Smooth muscle cell (in vitro differentiated cells): ENCODE data around the gene PTPRG. TPM values are rescaled to one million over a fixed set of nuclear protein-coding genes. Genes with fewer than 3 reads are reported as not detected.

Experiments used
- DNase-seq: peaks from one replicate; lab custom pipeline; 2025; ENCODE audit not compliant: unreplicated experiment; lab: John Stamatoyannopoulos, UW
- H2AFZ ChIP-seq: fragments of 200-600 bp; sonication (generic); 2 replicates; pipeline ENCODE4 v1.6.0; 2016; ENCODE audit warnings: antibody characterized with exemption, low read depth, mild to moderate bottlenecking
- H3F3A ChIP-seq: fragments of 200-600 bp; sonication (generic); 2 replicates; pipeline ENCODE4 v1.6.0; 2017; ENCODE audit warnings: antibody characterized with exemption, low read depth
- H3K27ac ChIP-seq: fragments of 200-600 bp; sonication (generic); 2 replicates; pipeline ENCODE4 v1.5.1; 2016; ENCODE audit warnings: low read depth, mild to moderate bottlenecking
- H3K27me3 ChIP-seq: fragments of 200-600 bp; sonication (generic); 2 replicates; pipeline ENCODE4 v1.6.1; 2016; ENCODE audit warnings: low read depth, mild to moderate bottlenecking
- H3K36me3 ChIP-seq: fragments of 200-600 bp; sonication (generic); 2 replicates; pipeline ENCODE4 v1.5.1; 2016; ENCODE audit warnings: low read depth
- H3K4me1 ChIP-seq: fragments of 200-600 bp; sonication (generic); 2 replicates; pipeline ENCODE4 v1.5.1; 2016; ENCODE audit warnings: low read depth
- H3K4me2 ChIP-seq: fragments of 200-600 bp; sonication (generic); 2 replicates; pipeline ENCODE4 v1.6.0; 2016; ENCODE audit warnings: mild to moderate bottlenecking
- H3K4me3 ChIP-seq: fragments of 200-600 bp; sonication (generic); 2 replicates; pipeline ENCODE4 v1.5.1; 2016; ENCODE audit warnings: mild to moderate bottlenecking
- H3K79me2 ChIP-seq: fragments of 200-600 bp; sonication (generic); 2 replicates; pipeline ENCODE4 v1.6.0; 2016; ENCODE audit warnings: low read depth, mild to moderate bottlenecking
- H3K9ac ChIP-seq: fragments of 200-600 bp; sonication (generic); 2 replicates; pipeline ENCODE4 v1.6.0; 2016; ENCODE audit warnings: low read depth
- H3K9me3 ChIP-seq: fragments of 200-600 bp; sonication (generic); replicated peaks from 2 replicates; pipeline ENCODE4 v1.5.1; 2016; ENCODE audit warnings: low read depth
- H4K20me1 ChIP-seq: fragments of 200-600 bp; sonication (generic); 2 replicates; pipeline ENCODE4 v1.6.0; 2016; ENCODE audit warnings: low read depth
- WGBS: methylation state at CpG from one replicate; pipeline ENCODE4 v1.1.7; 2016; ENCODE audit warnings: low lambda C conversion rate; 5-methylcytosine and 5-hydroxymethylcytosine counted together
- polyA plus RNA-seq: library from polyadenylated mRNA; unstranded; fragments of >200 nt; fragmentation: Nextera tagmentation; extraction: Ambion mirVana; gene quantifications from 2 replicates; pipeline ENCODE4 v1.2.1, GENCODE V29; 2016
- total RNA-seq: library from RNA; depleted of rRNA; stranded (reverse); fragments of >200 nt; gene quantifications from 2 replicates; pipeline ENCODE4 v1.2.3, GENCODE V29; 2014
- TF ChIP-seq, protein P1 (sequence below): fragments of 200-600 bp; sonication (generic); IDR thresholded peaks from 2 replicates; pipeline ENCODE4 v1.5.1; 2017; ENCODE audit warnings: borderline replicate concordance, mild to moderate bottlenecking, antibody characterized with exemption; ENCODE audit not compliant: insufficient read depth, poor library complexity, severe bottlenecking

PTPRG gene
- total and polyA plus RNA-seq, 2 experiments from 2014 or later = 21.2 to 87.3 TPM

DNA sequence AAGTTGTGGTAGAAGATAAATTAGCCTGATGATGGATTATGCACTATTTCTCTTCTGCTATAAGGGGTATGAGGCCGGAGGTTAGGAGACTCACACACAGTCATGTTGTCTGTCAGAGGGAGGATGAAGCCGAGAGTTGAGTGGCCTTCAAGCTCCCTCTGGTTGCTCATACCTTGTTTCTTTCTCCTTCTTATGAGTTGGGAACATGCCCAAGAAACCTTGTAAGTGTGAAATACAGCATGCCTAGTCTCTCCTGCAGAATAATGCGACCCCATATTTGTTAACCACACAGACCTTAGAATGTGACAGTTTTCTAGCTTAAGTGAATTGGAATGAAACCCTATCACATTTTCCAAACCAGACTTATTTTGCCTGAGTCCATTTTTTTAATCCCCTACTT lies 366.7 kb downstream of the PTPRG start:
- Histone ChIP-seq H3K9me3 (no peaks in the 10 kb centered on the region), H3K27me3 (no peaks in the 10 kb centered on the region), H2AFZ (no peak overlapping the region), H4K20me1 (peaks cover 46% of the 10 kb centered on the region), H3F3A (peaks cover 17% of the 10 kb centered on the region), H3K36me3 (no peaks in the 10 kb centered on the region), H3K79me2 (peaks cover 34% of the 10 kb centered on the region), H3K4me3 (no peak overlapping the region), H3K27ac (peak overlapping the region; percentile 98), H3K4me2 (peak overlapping the region; percentile 66), H3K9ac (peak overlapping the region; percentile 70), H3K4me1 (peaks cover 13% of the 10 kb centered on the region)
- TF ChIP-seq, protein P1, sequence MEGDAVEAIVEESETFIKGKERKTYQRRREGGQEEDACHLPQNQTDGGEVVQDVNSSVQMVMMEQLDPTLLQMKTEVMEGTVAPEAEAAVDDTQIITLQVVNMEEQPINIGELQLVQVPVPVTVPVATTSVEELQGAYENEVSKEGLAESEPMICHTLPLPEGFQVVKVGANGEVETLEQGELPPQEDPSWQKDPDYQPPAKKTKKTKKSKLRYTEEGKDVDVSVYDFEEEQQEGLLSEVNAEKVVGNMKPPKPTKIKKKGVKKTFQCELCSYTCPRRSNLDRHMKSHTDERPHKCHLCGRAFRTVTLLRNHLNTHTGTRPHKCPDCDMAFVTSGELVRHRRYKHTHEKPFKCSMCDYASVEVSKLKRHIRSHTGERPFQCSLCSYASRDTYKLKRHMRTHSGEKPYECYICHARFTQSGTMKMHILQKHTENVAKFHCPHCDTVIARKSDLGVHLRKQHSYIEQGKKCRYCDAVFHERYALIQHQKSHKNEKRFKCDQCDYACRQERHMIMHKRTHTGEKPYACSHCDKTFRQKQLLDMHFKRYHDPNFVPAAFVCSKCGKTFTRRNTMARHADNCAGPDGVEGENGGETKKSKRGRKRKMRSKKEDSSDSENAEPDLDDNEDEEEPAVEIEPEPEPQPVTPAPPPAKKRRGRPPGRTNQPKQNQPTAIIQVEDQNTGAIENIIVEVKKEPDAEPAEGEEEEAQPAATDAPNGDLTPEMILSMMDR = no peak
- 41% methylated on average over 3 of the region's 3 CpGs for whole genome bisulfite sequencing
- no peak for DNase-seq

DNA sequence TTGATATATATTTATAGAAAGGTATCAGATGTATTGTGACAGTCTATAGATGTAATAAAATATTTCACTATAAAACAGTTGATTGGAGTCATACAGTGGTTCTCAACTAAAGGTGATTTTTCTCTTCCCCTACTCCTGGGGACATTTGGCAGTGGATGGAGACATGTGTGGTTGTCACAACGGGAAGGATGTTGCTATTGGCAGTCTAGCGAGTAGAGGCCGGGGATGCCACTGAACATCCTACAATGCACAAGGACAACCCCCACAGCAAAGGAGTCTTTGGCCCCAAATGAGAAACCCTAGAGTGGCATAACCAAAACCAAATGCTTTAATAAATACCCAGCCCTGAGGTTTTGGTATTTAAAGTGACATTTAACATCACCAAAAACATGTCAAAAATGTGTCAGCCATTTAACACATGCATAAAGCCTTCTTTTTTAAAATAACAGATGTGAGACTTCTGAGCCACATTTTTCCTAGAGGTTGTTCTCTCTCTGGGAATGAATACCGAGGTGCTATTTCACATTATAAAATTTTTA lies 367.5 kb downstream of the PTPRG start:
- DNase-seq = no peak
- H3F3A ChIP-seq = peaks cover 17% of the 10 kb centered on the region
- 93% methylated on average over 4 of the region's 4 CpGs for WGBS

GRCh38 chr3:61929617-61930016 lies 368.2 kb downstream of the PTPRG start:
- TF ChIP-seq, protein P1 = no peak
- H3K27ac ChIP-seq = no peak overlapping the region
- DNase-seq = no peak
- peaks cover 28% of the 10 kb centered on the region for H3K79me2 ChIP-seq
- peaks cover 17% of the 10 kb centered on the region for H3F3A ChIP-seq
- peaks cover 13% of the 10 kb centered on the region for H3K4me1 ChIP-seq
- H3K9ac ChIP-seq = no peak overlapping the region
- 91% methylated on average over 8 of the region's 8 CpGs for WGBS
- no peaks in the 10 kb centered on the region for H3K36me3 ChIP-seq
- no peaks in the 10 kb centered on the region for H3K9me3 ChIP-seq
- no peak overlapping the region for H3K4me3 ChIP-seq
- H3K4me2 ChIP-seq = no peak overlapping the region
- H2AFZ ChIP-seq = no peak overlapping the region
- H3K27me3 ChIP-seq = no peaks in the 10 kb centered on the region
- H4K20me1 ChIP-seq = peaks cover 48% of the 10 kb centered on the region

More for the DNA sequence above, 367.5 kb downstream of the PTPRG start:
- no peaks in the 10 kb centered on the region for H3K9me3 ChIP-seq
- TF ChIP-seq, protein P1 = no peak
- H3K9ac ChIP-seq = no peak overlapping the region
- H2AFZ ChIP-seq = no peak overlapping the region
- no peak overlapping the region for H3K4me3 ChIP-seq
- H3K27me3 ChIP-seq = no peaks in the 10 kb centered on the region
- H3K27ac ChIP-seq = peak overlapping the region; percentile 98
- no peaks in the 10 kb centered on the region for H3K36me3 ChIP-seq
- peak overlapping the region; percentile 66 for H3K4me2 ChIP-seq
- H3K4me1 ChIP-seq = peaks cover 13% of the 10 kb centered on the region
- H3K79me2 ChIP-seq = peaks cover 32% of the 10 kb centered on the region
- H4K20me1 ChIP-seq = peaks cover 54% of the 10 kb centered on the region

DNA sequence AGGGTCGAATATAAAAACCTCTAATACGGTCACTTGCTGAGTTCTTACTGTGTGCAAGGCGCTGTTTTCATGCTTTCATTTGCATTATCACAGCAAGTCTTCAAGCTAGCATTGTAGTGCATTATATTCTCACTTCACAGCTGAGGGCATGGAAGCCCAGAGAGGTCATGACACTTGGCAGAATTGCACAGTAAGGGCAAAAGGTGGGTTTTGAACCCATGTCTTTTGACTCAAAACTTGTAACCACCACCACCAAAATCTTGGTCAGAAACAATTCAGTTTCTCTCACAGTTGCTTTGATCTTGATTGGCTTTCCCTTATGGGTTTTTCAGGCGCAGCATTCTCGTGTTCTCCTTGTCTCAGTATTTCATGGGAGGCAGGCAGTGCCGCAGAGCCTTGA lies 371.1 kb downstream of the PTPRG start:
- peaks cover 13% of the 10 kb centered on the region for H3F3A ChIP-seq
- H3K27me3 ChIP-seq = no peaks in the 10 kb centered on the region
- peaks cover 65% of the 10 kb centered on the region for H4K20me1 ChIP-seq
- H3K4me3 ChIP-seq = no peak overlapping the region
- 96% methylated on average over 6 of the region's 6 CpGs for WGBS
- peaks cover 29% of the 10 kb centered on the region for H3K79me2 ChIP-seq
- no peak overlapping the region for H3K4me2 ChIP-seq
- no peaks in the 10 kb centered on the region for H3K36me3 ChIP-seq
- H2AFZ ChIP-seq = no peak overlapping the region
- no peak overlapping the region for H3K27ac ChIP-seq
- TF ChIP-seq, protein P1 = no peak
- H3K9me3 ChIP-seq = no peaks in the 10 kb centered on the region
- peaks cover 1% of the 10 kb centered on the region for H3K4me1 ChIP-seq
- no peak overlapping the region for H3K9ac ChIP-seq
- no peak for DNase-seq
